Dermis blood vessel endothelial cell (primary cell): ENCODE data around the gene LYZL6. TPM values are rescaled to one million over a fixed set of nuclear protein-coding genes. Genes with fewer than 3 reads are reported as not detected.
"Not testable (repeated sequence)": the region's sequence is repeated elsewhere in the genome, so short reads cannot be mapped to it uniquely, and the experiment has no call there.

ENCODE experiments used
- DNase-seq: peaks from one replicate; pipeline ENCODE4 v3.0.0; 2010
- total RNA-seq: library from RNA; depleted of rRNA; stranded (reverse); fragments of >200 nt; gene quantifications from 2 replicates; pipeline ENCODE4 v1.2.3, GENCODE V29; 2014

LYZL6 gene
- total RNA-seq, 1 donor from 2014 or later, result not detected

DNA sequence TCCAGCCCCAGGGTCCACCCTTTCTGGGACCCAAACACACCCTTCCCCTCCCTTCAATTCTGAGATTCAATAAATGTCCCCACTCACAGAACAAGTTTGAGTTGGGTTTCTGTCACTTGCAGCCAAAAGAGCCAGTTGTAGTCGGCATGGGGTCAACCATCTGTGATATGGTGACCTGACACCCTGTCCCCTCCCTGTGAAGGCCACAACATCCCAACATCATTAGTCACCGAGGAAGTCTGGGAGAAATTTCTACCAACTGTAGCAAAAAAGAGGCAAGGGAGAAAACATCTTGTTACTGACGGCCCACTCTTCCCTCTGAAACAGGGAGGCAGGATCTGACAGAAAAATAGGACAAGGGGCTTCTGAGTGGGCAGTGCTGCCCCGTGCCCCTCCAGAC is 638 bp upstream of the LYZL6 start:
- no peak for DNase-seq

DNA sequence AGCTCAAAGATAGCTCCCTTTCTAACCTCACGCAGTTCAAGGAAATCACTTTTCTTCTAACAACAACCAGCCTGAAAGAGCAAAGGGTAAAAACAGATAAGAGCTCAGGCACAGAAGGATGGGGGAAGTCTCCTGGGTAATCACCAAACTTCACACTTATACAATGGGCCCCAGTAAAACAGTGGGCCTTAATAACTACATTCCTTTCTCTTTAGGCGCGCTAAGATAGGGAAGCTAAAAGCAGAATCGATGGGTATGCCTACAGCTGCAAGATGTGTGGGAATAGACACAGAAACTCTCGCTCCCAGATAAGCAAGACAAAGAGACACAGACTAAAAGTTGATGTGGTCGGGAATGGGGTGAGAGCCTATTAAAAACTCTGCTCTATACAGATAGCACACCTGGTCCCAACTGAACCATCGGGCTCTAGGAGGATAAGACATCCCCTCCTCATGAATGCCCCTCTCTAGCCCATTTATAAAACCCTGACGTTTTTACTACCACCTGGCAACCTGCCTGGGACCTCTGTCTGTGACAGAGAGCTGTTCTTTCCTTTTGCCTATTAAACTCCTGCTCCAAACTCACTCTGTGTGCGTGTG is 826 bp downstream of the LYZL6 start:
- no peak for DNase-seq

DNA sequence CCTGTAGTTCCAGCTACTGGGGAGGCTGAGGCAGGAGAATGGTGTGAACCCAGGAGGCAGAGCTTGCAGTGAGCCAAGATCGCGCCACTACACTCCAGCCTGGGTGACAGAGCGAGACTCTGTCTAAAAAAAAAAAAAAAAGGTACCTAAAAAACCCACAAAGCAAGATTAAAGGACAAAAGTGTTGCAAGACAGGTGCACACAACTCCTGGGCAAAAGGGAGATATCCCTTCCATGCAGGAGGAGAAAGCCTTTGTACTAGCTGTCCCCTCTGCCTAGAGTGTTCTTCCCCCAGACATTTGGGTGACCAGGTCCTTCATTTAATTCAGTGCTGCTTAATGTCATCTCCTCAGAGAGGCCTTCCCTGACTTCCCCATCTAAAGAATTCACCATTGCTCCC is 5.0 kb downstream of the LYZL6 start:
- not testable (repeated sequence) for DNase-seq

DNA sequence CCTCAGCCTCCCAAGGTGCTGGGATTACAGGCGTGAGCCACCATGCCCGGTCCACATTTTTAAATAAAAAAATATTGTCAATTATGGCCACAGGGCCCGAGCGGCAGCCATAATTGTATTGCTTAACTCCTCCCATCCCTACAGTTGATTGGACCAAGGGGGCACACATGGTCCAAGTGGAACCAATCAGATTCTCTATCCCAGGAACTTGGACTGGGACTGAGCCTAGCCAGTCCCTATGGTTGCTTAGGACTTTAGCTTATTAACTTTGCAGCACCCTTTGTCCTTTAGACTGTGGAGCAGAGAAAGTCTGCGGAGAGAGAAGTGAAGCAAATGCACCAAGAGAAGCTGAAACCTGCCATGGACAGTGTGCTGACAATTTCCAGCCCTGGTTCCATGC is 7.5 kb downstream of the LYZL6 start:
- DNase-seq, result no peak

- no peak for DNase-seq
These were observed 8.8 kb downstream of the LYZL6 start for GRCh38 chr17:35934760-35935159.

GRCh38 chr17:35932586-35932985 is 10.9 kb downstream of the LYZL6 start:
- DNase-seq, result no peak

GRCh38 chr17:35931794-35932425 is 11.6 kb downstream of the LYZL6 start:
- DNase-seq, result peak; percentile 9

GRCh38 chr17:35930211-35931065 is 13.1 kb downstream of the LYZL6 start, which contains the start of gene RDM1:
Gene RDM1 (minus strand): TSS chr17:35930773. CDS start chr17:35930727, 46 bp downstream.
- DNase-seq, result peak; percentile 32

GRCh38 chr17:35927714-35928113 is 15.8 kb downstream of the LYZL6 start:
- DNase-seq, result no peak

DNA sequence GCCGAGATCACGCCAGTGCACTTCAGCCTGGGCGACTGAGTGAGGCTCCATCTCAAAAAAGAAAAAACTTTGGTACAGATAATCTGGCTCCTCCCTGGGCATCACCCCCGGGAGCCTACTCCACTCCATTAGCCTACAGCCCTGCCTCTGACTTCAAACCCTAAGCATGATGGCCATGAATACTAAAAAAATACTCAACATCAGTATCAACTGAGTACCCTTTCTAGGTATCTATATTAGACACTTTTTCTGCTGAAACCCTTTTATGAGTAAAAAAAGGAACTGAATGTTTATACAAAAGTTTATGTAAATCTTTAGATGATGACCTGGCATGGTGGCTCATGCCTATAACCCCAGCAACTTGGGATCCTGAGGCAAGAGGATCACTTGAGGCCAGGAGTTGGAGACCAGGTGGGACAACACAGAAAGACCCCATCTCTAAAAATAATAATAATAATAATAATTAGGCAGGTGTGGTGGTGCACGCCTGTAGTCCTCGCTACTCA is 19.9 kb downstream of the LYZL6 start:
- DNase-seq, result no peak

DNA sequence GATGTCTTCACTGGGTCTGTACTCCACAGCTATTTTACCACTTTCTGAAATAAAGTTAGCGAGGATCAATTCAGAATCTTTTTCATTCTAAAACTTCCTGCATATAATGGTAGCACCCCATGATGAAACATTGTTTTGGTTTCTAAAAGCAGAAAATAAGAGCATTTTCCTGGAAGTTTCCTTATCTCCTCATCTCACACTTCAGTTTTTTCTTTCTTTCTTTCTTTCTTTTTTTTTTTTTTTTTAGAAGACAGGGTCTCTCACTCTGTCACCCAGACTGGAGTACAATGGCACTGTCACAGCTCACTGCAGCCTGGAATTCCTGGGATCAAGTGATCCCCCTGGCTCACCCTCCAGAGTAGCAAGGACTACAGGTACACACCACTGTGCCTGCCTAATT is 23.3 kb downstream of the LYZL6 start:
- no peak for DNase-seq

GRCh38 chr17:35918665-35919064 is 24.8 kb downstream of the LYZL6 start:
- DNase-seq, result peak; percentile 83

DNA sequence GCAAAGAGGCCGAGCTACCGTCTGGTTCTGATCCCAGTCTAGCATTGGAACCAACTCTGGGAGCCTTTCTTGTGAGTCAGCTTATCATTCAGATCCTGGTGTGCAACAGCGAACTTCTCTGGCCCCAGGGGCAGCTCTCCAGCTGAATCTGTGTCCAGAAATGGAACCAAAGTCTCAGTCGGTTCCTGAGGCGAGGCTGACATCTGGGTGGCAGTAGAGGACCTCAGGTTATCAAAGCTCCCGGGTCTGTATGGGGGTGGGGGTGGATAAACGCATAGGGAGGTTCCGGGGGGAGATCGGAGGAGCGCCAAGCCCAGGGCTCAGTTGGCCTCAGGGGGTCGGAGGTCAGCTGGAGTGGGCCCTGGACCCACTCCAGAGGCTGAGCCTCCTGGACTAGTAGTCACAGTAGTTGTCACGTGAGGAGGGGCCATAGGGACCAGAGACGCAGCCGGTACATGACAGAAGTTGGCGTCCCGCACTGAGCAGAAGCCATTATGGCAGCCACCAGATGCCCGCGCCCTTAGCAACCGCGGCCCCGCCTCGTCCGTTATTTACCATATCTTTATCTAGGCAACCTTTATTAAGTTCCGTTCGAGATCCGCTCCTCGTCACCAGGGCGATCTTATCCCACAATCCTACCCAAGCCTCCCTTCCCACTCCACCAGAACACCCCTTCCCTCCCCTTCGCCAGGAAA is 25.8 kb downstream of the LYZL6 start:
- no peak for DNase-seq

DNA sequence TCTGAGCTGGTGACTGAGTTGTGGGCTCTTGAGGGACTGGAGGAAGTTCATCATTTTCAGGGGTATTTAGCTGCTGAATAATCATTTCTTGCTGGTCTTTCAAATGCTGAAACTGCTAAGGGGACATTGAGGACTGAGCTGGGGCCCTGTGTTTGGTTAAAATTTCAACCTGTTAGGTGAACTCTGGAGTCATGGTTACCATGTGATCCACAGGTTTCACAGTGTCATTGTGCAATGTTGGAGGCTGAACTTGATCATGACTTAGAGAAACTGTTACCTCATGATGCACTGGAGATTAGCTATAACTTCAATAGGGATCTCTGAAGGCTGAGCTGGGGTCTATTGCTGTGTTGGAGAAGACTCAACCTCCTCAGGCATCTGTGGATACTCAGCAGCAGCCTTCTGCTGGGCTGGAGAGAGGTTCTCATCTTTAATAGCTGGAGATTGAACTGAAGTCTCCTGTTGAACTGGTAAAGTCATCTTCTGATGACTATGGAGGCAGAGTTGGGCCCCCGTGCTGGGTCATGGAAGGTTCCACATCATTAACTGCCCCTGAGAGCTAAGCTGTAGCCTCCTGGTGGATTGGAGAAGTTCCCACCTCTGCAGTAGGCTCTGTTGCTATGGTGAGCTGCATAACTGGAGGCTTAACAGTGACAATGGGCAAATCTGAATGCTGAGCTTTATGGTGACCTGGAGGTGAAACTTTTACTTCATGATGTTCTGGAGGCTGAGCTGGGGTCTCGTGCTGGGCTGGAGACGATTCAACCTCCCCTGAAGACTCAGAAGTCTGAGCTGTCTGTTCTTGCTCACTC is 28.2 kb downstream of the LYZL6 start:
- no peak for DNase-seq

- DNase-seq, result no peak
These were observed 29.2 kb downstream of the LYZL6 start for GRCh38 chr17:35914354-35914753.

DNA sequence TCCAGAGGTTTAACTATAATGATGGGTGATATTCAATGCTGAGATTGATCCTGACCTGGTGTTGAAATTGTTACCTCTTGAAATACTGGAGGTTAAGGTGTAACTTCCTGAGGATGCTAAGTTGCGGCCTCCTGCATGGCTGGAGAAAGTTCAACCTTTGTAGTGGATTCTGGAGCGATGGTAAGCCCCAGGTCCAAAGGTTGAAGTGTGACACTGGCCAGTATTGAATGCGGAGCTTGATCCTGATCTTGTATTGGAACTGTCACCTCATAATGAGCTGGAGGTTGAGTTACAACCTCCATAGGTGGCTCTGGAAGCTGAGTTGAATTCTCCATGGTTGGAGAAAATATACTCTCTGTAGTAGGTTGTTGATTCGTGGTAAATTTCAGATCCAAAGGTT is 29.9 kb downstream of the LYZL6 start:
- DNase-seq, result no peak

DNA sequence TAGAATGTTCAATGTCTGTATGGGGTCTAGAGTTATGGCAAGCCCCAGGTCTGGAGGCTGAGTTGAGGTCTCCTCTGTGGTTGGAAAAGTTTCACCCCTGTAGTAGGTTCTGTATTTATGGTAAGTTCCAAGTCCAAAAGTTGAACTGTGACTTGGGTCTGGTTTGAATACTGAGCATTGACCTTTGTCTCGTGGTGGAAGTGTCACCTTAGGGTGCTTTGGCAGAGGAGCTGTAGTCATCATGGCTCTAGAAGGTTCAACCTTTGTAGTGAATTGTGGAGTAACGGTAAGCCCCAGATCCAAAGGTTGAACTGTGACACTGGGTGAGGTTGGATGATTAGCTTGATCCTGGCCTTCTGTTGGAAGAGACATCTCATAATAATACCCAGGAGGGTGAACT is 30.6 kb downstream of the LYZL6 start:
- DNase-seq, result no peak

GRCh38 chr17:35912339-35912912 is 31.1 kb downstream of the LYZL6 start:
- DNase-seq, result no peak

GRCh38 chr17:35909408-35909807 is 34.1 kb downstream of the LYZL6 start:
- DNase-seq, result no peak

- no peak for DNase-seq
These were observed 35.8 kb downstream of the LYZL6 start for GRCh38 chr17:35907691-35908090.

GRCh38 chr17:35906926-35907637 is 36.4 kb downstream of the LYZL6 start:
- DNase-seq, result no peak
